Hematopoietic multipotent progenitor cell treated with erythropoietin and hydrocortisone succinate and interleukin-3 and kit ligand, for 17 days (in vitro differentiated cells): ENCODE results near the gene KDM4E.

Experiments
- DNase-seq: peaks from one replicate; pipeline ENCODE4 v3.0.0-alpha.2; 2015; ENCODE audit warnings: low spot score

KDM4E gene

DNA sequence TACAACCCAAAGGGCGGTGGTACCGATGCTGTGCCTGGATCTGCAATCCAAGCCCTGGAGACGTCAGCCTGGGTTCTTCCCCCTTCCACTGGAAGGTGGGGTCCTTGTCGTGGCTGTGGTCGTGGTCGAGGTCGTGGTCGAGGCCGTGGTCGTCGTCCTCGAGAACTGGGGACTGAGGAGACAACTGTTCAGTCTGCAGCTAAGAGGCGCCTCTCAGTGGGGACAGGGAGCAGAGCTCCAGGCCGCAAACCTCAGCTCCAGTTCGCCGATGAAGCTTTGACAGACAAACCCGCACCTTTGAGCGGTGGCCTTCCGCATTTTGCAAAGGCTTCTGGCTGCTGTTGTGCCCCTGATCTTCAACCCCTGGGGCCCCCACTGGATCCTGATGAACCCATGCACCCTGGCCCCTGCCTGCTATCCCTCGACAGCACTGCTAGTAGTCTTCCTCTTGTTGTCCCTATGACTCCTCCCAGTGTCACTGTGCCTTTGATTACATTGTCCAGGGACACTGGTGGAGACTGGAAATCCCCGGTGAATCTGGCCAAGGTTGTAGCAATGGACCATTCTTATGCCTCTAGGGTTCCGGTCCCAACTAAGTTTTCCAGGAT lies 25.6 kb downstream of the KDM4E start:
- DNase-seq = no peak

DNA sequence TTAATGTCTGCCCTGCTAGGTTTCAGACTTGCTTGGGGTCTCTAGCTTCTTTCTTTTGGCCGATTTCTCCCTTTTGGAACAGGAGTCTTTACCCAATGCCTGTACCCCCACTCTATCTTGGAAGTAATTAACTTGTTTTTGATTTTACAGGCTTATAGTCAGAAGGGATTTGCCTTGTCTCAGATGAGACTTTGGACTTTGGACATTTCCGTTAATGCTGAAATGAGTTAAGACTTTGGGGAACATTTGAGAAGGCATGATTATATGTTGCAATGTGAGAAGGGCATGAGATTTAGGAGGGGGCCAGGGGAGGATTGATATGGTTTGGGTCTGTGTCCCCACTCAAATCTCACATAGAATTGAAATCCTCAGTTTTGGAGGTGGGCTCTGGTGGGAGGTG lies 29.3 kb downstream of the KDM4E start:
- DNase-seq = no peak

DNA sequence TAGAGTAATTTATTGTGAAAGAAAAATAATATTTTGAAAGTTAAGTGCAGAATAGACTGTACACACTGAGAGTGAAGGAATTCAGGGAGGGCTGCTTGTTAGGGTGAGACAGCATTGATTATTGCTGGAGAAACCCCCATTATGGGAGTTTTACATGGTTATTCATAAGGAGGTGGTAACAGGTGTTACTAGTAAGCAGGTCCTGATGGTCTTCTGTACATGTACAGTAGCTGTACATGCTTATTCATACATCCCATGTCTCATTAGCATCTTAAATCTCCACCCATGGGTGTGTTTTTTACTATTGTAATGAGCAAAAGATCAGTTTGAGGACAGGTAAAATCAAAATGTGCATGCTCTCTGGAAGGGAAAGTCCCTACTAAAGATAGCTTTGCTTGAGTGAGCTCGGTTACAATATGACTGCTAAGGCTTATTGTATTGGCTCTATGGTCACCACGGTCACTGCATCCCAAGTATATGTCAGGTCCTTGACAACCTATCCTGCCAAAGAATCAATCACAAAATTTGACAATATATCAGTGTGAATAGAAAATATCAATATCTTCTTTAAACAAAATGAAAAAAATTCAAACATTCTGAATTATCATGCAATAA lies 30.3 kb downstream of the KDM4E start:
- no peak for DNase-seq

DNA sequence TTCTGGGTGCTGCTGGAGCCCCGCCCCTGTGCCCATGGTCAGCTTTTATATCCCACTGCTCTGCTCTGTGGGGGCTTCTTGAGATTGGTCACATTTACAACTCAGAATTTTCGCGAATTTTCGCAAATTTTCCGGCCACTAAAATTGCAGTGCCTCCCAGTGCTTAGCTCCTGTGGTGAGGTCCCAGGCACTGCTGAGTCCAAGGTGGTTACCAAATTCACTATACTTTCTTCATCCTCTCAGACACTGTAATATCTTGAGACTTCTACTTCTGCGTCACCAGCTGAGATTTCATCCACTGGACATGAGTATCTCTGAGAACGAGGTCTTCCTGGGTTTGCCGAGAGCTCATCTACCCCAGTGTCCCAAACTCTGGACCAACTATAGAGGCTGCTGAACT lies 32.9 kb downstream of the KDM4E start:
- DNase-seq = no peak

DNA sequence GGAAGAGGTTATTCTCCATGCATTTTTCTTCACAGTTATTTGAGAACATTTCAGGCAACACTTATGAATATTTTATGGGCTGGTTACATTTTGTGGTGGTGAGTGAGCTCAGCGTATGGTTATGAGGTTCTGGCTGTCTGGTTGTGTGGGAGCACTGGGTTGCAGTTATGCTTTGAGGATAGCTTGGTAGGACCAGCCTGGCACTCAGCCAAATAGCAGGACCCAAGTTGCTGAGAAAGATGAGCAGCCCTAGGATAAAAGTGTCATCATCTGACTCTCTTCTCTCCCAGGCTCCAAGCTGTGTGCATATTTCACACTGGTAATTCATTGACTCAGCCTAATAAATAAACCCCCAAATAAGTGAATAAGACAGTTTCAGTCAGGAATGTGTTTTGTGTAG lies 33.6 kb downstream of the KDM4E start:
- DNase-seq = no peak

DNA sequence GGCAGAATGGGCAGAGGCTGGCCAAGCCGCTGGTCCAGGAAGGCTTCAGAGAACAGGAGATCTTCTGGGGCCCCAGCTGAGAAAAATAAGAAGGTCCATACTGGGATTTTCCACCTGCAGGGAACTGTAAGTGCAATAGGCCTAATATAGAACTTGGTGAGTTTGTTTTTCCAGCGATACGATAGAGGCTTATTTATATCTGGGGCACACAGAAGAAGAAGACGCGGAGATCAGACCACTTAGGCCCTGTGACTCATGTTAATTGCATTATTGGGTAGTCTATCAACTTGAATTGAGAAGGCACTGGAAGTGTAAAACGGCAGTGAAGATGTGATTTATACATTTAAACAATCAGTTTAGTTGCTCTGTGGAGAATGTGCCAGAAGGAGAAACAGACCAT lies 34.0 kb downstream of the KDM4E start:
- no peak for DNase-seq

DNA sequence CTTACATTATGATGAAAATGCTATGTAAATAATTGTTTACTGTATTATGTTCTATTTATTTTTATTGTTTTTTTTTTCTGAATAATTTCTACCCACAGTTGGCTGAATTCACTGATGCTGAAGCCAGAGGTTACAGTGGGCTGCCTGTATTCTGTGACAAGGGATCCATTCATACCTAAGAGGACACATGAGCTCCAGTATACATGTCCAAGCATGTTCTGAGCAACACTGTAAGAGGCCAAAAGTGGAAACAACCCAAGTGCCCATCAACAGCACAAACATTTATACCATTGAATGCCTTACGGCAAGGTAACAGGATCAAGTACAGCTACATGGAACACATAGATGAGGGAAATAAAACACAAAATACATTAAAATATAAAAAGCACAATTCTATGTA lies 40.3 kb downstream of the KDM4E start:
- no peak for DNase-seq

DNA sequence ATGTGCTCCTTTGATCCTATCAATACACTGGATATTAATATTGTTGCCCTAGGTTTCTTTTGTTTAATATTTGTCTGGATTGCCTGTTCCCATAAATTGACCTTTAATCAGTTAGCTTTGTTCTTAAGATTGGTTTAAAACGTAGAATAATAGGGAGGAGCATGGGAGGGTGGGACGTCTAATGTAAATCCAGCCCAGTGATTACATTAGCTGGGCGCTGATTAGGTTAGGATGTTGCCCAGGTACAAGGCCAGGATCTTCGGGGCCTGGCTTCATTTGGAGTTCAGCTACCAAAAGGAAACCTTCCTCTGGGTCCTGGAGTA lies 41.6 kb downstream of the KDM4E start, which contains the start of gene SRSF8:
SRSF8 (plus strand) TSS at position 204 of the 323 bp plus-strand sequence. CDS start 308 bp downstream, outside the sequence.
- no peak for DNase-seq

DNA sequence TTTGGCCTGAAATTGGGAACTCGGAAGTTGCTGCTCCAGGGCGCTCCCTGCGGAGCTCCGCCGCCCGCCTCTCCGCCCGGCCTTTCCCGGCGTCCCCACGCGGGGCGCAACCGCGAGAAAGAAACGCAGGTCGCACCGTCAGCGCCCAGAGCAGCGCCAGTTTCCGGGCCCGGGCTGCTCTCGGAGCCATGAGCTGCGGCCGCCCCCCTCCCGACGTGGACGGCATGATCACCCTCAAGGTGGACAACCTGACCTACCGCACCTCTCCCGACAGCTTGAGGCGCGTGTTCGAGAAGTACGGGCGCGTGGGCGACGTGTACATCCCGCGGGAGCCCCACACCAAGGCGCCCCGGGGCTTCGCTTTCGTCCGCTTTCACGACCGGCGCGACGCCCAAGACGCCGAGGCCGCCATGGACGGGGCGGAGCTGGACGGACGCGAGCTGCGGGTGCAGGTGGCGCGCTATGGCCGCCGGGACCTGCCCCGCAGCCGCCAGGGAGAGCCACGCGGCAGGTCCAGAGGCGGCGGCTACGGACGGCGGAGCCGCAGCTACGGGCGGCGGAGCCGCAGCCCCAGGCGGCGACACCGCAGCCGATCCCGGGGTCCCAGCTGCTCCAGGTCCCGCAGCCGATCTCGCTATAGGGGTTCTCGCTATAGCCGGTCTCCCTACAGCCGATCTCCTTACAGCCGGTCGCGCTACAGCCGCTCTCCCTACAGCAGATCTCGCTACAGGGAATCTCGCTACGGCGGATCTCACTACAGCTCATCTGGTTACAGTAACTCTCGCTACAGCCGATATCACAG lies 42.2 kb downstream of the KDM4E start:
- DNase-seq = peak; percentile 87

DNA sequence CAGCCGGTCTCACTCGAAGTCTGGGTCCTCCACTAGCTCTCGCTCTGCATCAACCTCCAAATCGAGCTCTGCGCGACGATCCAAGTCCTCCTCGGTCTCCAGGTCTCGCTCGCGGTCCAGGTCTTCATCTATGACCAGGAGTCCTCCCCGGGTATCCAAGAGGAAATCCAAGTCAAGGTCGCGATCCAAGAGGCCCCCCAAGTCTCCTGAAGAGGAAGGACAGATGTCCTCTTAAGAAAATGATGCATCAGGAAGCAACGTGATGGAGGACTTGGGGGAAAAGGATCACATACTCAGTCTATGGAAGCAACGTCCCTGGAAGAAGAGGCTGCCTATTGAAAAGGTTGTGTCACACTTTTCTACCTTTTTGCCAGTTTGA lies 42.8 kb downstream of the KDM4E start:
- no peak for DNase-seq

DNA sequence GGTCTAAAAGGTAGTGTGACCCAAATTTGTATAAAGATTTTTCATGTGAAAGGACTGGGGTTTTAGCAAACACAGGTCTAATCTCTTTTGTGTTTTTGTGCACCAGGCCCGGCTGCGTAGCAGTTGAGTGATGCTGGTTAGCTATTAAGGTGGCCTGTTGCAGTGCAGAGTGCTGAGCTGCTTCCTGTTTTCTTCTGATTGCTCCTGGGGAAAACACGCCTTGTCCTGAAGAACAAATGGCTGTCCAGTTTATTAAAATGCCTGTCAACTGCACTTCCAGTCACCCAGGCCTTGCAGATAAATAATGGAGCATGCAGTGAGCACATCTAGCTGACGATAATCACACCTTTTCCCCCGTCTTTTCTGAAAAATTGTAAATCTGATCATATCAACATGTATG lies 43.5 kb downstream of the KDM4E start:
- peak; percentile 87 for DNase-seq

DNA sequence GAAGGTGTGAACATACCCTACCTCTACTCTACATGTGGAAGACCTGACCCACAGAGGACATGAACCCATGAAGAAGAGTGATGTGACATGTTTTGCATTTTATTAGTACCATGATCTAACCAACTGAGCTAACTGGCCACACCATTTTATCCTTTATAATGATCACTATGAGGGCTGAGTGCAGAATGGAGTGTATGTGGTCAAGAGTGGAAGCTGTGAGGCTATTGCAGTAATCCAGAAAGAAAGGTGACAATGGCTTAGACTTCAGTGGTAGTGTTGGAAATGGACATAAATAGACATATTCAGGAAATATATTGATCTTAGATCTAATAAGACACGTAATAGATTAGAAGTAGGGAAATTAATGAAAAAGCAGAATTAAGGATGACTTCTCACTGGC lies 45.4 kb downstream of the KDM4E start:
- DNase-seq = peak; percentile 54

DNA sequence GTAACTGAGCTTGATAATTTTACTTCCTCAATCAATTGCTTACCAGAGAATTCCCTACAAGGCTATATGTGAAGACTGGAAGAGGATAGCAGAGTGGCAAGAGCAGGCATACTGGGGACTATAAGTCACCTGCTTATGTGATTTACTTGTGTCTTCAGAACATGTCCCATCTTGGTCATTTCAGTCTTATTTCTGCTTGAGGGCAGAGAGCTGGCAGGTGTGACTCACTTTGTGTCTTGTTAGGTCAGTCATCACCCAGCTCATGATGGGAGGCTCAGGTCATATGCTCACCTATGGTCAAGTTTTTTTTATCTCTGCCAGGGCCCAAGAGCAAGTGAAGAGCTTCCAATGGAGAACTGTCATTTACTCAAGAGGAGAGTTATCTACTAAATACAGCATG lies 47.9 kb downstream of the KDM4E start:
- peak; percentile 12 for DNase-seq

DNA sequence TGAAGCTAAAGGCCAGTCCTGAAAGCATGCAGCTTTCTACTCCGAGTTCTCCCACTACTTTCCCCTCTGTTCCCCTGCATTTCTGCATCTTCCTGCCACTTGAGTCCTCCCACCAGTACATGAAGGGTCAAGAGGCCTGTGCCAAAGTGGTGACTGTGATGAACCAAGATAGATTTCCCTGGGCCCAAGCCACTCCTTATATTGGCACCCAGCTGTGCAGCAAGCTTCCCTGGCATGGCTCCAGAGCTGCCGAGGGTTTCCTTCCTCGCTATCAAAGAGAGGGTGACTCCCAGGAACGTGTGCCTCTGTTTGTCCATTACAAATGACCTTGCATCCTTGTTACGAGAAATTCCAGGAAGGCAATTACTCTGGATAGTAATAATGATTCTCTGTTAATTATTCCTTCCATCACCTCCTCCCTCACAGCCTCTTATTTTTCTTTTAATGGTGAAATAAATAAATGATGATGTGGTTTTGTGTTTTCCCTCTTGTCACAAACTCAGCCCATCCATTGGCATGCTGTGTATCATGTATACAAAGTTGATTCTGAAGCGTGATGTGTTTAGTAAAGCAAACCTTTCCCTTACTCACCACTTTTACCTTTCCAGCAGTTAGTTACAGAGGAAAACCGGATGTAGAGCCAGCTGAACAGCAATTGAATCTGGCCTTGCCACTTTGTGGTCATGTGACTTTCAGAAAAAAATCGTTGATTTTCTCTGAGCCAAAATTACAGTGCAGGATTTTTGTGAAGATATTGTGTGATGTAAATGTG lies 49.9 kb downstream of the KDM4E start:
- peak; percentile 86 for DNase-seq

DNA sequence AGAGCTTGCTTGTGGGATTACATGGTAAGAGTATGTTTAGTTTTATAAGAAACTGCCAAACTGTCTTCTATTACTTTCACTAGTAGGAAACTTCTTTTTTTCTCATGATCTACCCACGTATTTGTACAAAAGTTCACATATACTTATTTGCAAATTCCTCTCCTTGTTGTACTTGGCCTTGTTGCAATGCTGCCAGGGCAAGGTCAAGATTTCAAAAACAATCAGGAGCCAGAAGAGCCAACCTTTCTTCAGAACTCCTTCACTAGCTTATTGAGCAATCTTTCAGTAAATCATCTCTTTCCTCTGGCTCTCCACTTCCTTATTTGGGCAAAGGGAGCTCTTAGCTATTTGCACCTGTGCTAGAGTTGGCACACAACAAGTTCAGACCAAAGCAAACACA lies 51.4 kb downstream of the KDM4E start:
- no peak for DNase-seq

DNA sequence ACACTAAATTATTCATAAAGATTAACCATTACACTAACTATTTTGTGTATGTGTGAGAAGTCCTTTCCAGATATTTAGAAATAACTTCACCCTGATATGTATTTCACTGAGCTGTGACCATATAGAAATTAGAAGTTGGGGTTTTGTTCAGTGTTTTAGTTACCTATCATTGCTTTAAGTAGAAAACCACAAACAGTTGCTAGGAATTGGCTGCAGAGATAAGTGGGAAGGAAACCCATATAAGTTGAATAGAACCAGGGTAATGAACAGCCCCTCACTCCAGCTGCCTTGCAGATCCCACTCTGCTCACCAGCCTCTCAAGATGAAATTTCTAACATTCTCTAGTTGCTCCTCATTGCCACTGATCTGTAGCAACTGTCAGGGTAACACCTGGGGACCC lies 51.9 kb downstream of the KDM4E start:
- DNase-seq = no peak
